ENCODE measurements around the gene OLA1. TPM values are rescaled to one million over a fixed set of nuclear protein-coding genes. Genes with fewer than 3 reads are reported as not detected.

Gene OLA1
- total and polyA plus RNA-seq, 9 of the 15 experiments (the other 6 are each of a cell fraction or from before 2014, with no cell fraction given), result 208 to 353 (median 225) TPM

GRCh38 chr2:174224665-174225288 is 23.6 kb downstream of the OLA1 start (continued):
- TF ChIP-seq FOXM1 (IDR thresholded peaks at IDR 0.05; ENCODE audit: low read depth) (peak; percentile 44; the same call in 1 of the 2 replicates), FOXM1 (CRISPR knock-in tag; IDR thresholded peaks at IDR 0.05; ENCODE audit: low read depth) (no peak), ZNF175 (CRISPR knock-in tag; IDR thresholded peaks at IDR 0.05; ENCODE audit: low read depth) (0 out of 2 replicates have a peak, but pooled peaks have one; percentile 18), FOXK1 (CRISPR knock-in tag; IDR thresholded peaks at IDR 0.05; ENCODE audit: borderline replicate concordance) (no peak), PKNOX1 (IDR thresholded peaks at IDR 0.05) (peak; percentile 47), MGA (IDR thresholded peaks at IDR 0.05) (no peak), FOXK2 (conservative IDR thresholded peaks at IDR 0.05 in 1 of 2, IDR thresholded peaks at IDR 0.05 in 1 of 2; ENCODE audit: low read depth in 2 of 2) (0 out of 4 replicates have a peak, but pooled peaks have one; percentile 21 to 24), SRSF9 (IDR thresholded peaks at IDR 0.05; ENCODE audit: borderline replicate concordance, low read depth, low read length) (no peak), C11orf30 (IDR thresholded peaks at IDR 0.05; ENCODE audit: low read depth) (no peak), ESRRA (IDR thresholded peaks at IDR 0.05; ENCODE audit: borderline replicate concordance, low read depth) (peak; percentile 30; the same call in 1 of the 2 replicates), ATF7 (IDR thresholded peaks at IDR 0.05) (0 out of 2 replicates have a peak, but pooled peaks have one; percentile 28)

Measured in K562 (cell line).